ENCODE results near the gene SPATS2. TPM values are rescaled to one million over a fixed set of nuclear protein-coding genes. Genes with fewer than 3 reads are reported as not detected.

SPATS2 gene
- polyA plus RNA-seq, 3 donors: 44.3 to 56.9 (median 48.8) TPM

DNA sequence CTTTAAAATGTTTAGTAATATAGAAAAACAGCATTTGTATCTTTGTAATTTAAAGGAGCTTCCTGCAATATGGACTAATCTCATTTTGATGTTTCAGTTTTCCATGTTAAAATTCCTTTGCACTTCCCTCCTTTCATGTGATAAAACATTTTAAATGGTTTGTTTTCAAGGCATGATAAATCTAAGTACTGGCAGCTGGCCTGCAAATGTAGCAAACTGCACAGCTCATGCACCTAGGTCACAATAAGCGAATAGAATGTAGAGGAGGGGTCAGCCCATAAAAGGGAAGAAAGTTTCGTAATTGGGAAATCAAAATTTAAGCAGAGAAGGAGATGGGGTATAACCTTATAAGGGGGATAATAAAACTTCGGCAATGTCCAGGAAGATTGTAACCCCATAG is 91.6 kb downstream of the SPATS2 start:
- no peak for DNase-seq (ENCODE audit: low read depth in 3 of 3, low spot score in 2 of 3)

DNA sequence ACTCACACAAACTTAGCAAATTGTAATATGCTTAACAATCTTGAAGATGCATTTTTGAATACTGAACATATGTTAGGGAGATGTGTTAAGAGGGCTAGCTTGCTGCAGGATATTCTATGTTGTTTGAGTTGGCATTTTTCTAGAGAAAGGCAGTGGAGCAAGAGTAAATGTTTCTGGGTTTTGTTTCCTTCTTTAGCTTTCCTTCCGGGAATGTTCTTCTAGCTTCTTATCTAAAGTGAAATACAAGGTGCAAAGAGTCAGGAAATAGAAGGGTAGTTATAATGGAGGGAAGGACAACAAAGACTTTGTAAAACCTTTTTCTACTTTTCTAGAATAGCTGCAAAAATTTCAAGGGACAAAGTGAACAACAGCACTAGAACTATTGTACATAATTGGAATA is 94.0 kb downstream of the SPATS2 start:
- no peak for DNase-seq (ENCODE audit: low read depth in 3 of 3, low spot score in 2 of 3)

DNA sequence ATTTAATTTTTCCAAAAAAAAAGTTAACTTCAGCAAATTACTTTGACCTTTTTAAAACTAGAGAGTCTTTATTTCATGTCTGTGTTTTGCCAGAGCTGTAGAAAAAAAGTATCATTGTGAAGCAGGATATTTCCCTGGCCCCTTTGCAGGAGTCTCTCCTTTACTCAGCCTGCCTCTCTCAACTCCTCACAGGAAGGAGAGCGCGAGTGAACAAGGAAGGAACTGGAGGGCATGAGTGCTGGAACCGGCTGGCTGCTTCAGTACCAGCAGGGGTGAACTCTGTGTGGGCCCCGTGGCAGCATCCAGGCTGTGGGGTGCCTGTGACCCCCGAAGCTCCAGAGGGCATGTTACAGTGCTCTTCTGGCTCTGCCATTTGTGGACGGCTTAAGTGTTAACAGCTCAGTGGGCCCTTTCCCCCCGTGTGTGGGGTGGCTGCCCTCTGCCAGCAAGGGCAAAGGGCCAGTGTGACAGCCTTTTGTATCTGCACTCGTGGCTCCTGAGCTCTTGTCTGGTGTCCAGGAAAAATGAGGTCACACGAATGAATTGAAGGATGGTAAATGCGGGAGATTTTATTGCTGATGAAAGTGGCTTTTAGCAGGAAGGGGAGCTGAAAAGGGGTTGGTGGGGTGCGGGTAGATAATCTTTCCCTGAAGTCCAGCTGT is 95.0 kb downstream of the SPATS2 start:
- DNase-seq (ENCODE audit: low read depth in 3 of 3, low spot score in 2 of 3): no peak

DNA sequence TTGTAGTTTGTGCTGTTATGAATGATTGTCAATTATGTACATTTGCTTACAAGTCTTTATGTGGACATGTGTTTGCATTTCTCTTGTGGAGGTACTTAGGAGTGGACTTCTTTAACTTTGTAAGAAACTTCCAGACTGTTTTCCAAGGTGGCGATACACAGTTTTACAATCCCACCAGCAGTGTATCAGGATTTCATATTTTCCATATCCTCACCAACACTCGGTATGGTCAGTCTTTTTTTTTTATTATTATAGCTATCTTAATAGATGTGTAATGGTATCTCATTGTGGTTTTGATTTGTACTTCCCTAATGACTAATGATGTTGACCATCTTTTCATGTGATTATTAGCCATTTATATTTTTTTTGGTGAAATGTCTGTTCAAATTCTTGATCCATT is 97.9 kb downstream of the SPATS2 start:
- DNase-seq (ENCODE audit: low read depth in 3 of 3, low spot score in 2 of 3): no peak

DNA sequence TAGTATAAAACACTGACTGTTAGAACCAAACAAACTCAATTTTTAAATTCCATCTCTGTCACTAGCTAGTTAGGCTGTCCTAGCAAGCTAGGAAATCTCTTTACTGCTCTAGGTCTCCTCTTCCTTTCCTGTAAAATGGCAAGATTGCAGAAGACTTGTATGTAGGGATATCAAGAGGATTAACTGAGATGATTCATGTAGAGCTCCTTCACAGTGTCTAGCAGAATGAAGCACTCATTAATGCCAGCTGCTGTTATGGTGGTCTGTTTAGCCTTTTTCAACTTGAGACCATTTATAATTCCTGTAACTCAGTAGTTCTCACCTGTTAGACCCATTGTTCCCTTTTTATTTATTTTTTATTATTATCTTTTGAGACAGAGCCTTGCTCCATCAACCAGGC is 103.7 kb downstream of the SPATS2 start:
- no peak for DNase-seq (ENCODE audit: low read depth in 3 of 3, low spot score in 2 of 3)

DNA sequence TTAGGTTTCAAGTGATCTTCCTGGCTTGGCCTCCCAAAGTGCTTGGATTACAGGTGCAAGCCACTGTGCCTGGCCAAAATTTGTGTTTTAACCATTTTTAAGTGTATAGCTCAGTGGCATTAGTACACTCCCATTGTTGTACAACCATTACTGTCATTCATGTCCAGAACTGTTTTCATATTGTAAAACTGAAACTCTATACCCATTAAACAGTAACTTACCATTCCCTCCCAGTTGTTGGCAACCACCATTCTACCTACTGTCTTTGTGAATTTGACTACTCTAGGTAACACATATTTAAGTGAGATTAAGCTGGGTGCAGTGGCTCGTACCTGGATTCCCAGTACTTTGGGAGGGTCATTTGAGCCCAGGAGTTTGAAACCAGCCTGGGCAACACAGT is 104.3 kb downstream of the SPATS2 start:
- no peak for DNase-seq (ENCODE audit: low read depth in 3 of 3, low spot score in 2 of 3)

DNA sequence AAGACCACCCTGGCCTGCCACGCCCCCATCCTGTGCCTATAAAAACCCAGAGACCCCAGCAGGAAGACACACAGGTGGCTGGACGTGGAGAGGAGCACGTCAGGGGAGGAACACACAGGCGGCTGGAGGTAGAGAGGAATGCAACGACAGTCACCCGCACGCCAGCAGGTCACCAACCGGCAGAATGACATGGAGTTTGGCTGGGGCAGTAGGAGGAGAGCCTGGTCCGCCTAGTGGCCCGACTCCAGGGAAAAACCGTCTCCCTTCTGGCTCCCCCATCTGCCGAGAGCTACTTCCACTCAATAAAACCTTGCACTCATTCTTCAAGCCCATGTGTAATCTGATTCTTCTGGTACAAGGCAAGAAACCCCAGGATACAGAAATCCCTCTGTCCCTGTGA is 108.8 kb downstream of the SPATS2 start:
- no peak for DNase-seq (ENCODE audit: low read depth in 3 of 3, low spot score in 2 of 3)

DNA sequence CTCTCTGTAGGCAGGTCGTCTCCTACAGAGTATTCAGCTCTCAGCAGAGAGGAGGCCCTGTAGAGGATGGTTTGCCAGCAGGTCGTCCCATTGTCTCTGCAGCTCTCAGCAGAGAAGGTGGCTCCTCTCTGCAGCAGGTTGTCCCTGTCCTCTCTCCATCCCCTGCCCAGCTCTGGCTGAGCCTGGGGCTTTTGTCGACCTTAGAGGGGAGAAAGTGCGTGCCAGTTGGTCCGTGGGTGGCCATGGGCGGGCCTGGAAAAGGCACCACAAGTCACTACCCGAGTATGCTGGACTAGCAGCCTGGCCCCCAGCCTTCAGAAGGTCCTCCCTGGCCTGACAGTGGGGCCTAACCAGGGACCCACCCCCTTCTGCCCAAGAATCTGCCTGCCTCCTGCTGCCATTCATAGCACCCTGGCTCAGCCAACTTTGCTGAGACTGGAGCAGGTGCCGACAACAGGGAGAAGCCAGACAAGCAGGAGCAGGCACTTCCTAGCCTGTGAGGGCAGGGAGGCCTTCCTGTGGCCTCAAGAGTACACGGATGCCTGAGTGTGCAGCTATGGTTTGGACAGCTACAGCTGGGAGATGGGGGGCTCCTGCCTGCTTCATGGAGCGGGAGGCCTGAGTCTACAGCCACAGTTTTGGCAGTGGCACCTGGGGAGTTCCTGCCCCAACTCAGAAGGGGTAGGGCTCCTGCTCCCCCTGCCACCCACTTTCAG is 111.8 kb downstream of the SPATS2 start:
- DNase-seq (ENCODE audit: low read depth in 3 of 3, low spot score in 2 of 3): no peak

DNA sequence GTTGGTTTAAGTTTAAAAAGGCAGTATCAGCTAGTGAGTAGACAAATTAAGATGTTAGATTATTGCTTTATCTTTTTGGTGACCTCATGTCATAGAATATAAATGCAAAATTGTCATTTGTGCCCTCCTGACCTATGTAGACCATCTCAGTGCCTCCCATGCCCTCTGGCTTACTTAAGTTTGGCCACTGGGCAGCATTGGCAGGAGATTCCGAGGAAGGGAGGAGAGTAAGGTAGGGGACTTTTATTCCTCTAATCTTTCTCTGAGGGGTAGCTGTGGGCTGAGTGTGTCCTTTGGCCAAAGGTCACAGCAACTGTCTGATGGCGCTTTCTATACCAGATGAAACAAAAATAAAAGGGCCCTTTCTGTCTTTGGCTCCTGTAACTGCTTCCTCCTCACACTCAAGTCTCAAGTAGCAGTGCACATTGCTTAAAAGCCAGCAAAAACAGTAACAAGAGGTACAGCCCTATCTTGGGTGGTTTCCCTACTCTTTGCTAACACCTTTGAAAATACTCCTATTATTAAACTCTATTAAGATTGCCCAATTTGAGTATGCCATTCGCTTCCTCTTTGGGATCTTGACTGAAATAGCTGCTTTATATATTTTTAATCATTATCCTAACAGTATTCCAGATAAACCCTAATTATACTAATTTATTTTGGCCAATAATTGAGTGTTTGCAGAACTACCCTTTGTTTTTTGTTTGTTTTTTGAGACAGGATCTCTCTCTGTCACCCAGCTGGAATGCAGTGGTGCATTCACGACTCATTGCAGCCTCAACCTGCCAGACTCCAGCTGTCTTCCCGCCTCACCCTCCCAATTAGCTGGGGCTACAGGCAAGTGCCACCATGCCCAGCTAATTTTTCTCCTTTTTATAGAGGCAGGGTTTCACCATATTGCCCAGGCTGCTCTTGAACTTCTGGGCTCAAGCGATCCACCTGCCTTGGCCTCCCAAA is 115.1 kb downstream of the SPATS2 start:
- no peak for DNase-seq (ENCODE audit: low read depth in 3 of 3, low spot score in 2 of 3)

DNA sequence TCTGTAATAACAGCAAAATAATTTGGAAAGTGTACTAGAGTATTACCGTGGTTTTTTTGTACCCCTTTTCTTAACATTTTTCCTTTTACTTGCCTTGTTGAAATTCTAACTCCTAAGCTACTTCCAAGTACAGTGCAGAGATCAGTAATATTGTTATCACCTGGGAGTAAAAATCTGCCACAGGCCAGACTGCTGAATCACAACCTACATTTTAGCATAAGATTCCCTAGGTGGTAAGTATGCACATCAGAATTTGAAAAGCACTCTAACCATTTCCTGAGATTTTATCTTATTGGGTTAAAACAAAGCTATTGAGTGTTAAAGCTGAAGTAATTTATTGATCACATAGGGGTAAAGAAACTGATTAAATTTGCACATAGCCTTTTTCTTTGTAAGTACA is 116.4 kb downstream of the SPATS2 start:
- no peak for DNase-seq (ENCODE audit: low read depth in 3 of 3, low spot score in 2 of 3)

DNA sequence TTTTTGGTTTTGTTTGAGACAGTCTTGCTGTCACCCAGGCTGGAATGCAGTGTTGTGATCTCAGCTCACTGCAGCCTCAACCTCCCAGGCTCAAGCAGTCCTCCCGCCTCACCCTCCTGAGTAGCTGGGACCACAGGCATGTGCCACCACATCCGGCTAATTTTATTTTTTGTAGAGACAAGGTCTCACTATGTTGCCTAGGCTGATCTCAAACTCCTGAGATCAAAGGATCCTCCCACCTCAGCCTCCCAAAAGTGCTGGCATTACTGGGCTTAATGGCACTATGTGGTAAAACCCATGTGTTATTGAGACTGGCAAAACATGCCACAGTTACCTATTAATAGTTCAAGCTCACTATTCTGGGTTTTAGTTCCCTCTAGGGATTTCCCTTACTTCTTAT is 120.3 kb downstream of the SPATS2 start:
- no peak for DNase-seq (ENCODE audit: low read depth in 3 of 3, low spot score in 2 of 3)

DNA sequence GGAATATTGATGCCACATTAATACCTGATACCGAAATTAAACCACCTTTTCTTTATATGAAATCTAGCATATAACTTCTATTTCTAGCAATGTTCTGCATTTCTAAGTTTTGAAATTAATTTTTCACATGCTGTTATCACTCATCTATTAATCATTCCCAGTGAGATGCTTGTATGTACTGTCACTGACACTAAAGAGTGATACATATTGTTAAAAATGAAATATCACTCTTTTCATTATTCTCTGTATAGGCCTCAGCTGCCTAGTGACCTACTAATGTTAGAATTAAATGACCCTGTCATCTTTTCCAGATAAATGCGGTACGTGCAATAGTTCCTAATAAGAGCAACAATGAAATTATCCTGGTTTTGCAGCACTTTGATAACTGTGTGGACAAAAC is 121.9 kb downstream of the SPATS2 start:
- no peak for DNase-seq (ENCODE audit: low read depth in 3 of 3, low spot score in 2 of 3)

DNA sequence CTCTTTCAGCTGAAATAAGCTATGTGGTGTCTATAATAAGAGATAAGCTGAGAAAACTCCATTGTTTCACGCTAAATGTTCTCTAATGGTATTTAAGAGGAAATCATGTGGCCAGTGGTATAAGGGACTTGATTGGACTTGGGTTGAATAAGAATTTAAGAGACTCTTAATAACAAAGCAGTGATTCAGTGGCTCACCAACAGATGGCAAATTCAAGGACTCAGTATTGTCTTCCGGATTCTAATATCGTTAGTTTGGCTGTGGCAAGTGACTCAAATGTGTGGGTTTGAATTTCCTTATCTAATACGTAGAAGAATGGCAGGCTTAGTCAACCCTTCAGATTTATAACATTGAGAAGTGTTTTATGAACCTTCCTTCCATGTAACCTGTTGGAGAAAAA is 122.5 kb downstream of the SPATS2 start:
- DNase-seq (ENCODE audit: low read depth in 3 of 3, low spot score in 2 of 3): no peak

DNA sequence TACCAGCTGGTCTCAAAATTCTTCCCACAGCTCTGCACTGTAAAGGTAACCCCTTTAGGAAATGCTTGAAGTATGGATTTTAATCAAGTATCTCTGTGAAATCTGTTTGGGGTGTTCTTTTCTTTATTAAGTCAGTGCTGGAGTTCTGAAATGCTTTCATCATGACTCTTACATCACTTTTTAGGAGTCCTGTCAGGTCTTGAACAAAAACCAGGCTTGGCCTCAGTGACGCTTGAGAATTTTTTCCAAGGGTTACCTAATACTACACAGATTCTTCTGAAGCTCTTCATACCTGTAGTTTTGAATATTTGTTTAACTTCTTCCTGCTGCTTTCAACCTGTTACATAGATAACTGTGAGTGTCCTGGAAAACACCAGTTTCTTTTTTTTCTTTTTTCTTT is 124.6 kb downstream of the SPATS2 start:
- no peak for DNase-seq (ENCODE audit: low read depth in 3 of 3, low spot score in 2 of 3)

DNA sequence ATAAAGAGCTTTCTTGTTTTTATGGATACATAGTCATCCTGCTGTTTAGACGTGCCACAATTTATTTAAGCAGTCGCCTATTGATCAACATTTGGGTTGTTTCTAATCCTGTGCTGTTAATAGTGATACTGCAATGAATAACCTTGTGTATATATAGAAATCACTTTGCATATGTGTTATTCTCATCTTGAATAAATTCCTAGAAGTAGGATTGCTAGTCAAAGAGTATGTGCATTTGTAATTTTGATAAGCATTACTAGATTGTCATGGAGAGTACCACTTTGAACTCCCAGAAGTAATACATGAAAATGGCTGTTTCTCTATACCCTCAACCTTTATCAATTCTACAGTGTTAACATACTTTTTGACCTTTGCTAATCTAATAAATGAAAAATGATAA is 126.6 kb downstream of the SPATS2 start:
- no peak for DNase-seq (ENCODE audit: low read depth in 3 of 3, low spot score in 2 of 3)

DNA sequence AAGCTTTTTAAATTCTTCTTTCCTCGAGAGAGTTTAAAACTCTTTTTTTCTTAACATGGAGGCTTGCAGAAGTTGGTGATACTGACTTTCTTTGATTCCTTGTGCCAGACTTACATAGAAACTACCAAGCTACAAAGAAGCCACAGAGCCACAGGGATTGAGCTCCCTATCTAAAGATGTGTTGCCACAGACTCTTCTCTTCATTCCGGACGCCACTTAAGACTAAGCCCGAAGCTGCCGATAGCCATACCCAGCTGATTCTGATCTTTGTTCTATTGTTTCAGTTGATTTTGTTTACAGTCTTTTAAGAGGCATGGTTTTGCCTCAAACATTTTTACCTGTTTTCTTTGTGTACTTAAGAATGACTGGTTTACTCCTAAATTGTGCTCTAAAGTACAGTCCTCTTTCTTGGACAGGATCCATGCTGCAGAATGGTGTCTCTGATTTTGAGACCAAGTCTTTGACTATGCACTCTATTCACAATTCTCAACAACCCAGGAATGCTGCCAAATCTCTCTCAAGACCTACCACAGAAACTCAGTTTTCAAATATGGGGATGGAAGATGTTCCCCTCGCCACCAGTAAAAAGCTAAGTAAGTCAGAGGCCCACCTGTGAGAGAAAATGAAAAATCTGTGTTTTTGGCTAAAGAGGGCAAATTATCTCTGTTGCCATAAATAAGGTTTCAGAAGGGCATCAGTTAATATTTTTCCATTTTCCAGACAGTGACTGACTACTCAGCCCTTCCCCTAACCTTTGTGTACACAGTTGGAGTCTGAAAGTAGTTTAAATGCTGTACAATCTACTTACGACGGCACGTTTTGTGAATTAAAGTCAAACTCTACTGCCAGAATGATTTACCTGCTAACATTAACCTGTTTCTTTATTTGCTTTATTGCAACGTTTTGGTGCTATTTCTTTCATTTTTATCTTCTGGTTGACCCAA is 129.4 kb downstream of the SPATS2 start:
- no peak for DNase-seq (ENCODE audit: low read depth in 3 of 3, low spot score in 2 of 3)

DNA sequence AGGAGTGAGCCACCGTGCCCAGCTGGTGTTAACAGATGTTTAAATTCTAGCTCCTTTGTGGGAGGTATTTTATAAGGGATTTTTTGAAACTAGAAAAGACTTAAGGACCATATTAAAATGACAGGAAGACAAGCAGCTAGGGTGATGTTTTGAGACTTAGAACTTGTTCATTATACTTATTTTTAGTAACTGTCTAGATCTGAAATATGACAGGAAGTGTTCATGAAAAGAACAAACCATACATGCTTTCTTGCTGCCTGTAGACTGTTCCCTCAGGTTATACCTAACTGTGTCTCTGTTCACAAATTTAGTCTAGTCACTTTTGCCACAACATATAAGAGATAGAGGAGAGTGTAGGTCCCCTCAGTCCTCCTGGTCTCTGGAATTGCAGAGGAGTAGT is 134.6 kb downstream of the SPATS2 start:
- DNase-seq (ENCODE audit: low read depth in 3 of 3, low spot score in 2 of 3): no peak

DNA sequence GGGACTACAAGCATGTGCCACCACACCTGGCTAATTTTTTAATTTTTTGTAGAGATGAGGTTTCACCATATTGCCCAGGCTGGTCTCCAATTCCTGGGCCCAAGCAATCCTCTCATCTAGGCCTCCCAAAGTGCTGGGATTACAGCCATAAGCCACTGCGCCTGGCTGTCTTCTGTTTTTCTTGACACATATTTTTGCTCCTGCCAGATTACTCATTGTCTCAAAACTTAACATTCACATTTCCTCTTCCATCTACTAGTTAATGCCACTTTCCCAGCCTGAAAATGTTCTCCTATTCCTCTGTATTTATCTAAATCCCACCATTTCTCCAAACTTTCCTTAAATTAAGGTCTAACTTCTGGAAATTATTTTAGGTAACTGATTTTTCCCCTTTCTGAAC is 135.3 kb downstream of the SPATS2 start:
- DNase-seq (ENCODE audit: low read depth in 3 of 3, low spot score in 2 of 3): no peak

DNA sequence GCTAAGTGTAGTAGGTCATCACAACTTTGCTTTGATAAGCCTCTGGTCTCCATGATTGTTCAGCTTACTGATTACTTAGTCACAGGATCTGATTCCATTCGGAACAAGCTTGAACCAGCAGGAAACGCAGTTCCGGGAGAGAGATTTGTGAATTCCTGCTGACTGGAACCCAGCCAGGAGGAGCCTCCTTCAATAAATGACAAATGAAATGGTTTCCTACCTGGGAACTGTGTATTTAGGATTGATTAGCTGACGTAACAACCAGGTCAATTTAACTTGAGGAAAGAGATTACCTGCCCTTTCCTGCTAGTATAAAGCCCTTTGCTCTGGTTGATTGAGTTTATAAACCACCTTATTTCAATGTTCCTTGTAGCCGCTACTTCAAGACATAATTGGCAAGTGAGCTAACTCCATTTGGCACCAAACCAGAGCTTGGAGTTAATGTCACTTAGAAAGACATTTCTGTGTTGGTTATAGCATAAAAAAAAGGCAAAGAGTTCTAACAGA is 136.5 kb downstream of the SPATS2 start:
- DNase-seq (ENCODE audit: low read depth in 3 of 3, low spot score in 2 of 3): peak in 2 of 3 donors; percentile 16 to 25

DNA sequence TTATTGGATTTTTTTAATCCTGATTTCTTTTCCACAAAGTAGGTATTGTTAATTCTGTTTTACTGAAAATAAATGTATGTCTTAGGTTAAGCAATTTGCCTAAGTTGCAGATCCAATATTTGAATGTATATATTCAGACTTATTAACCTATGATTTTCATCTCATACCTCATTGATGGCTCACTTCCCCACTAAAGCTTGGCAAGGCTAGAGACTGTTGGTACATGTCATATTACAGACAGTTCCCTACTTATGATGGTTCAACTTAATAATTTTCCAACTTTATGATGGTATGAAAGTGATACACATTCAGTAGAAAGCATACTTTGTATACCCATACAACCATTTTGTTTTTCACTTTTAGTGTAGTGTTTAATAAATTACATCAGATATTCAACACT is 138.4 kb downstream of the SPATS2 start:
- DNase-seq (ENCODE audit: low read depth in 3 of 3, low spot score in 2 of 3): no peak

Measured in right renal cortex interstitium (tissue), 3 donors.